GM13977 (cell line): ENCODE results near the gene GPER1.

Experiments
- DNase-seq: peaks from one replicate; pipeline ENCODE4 v3.0.0; 2012; ENCODE audit warnings: low spot score
- CTCF ChIP-seq: IDR thresholded peaks from 2 replicates; pipeline ENCODE4 v1.5.1; 2012; ENCODE audit warnings: mild to moderate bottlenecking, control low read depth; ENCODE audit not compliant: insufficient read depth; ENCODE audit errors: extremely low read depth, missing control alignments
- in situ Hi-C: fragments of 300-500 bp; cut with MboI; formaldehyde crosslinking; loops from one replicate; pipeline ENCODE4 v1.12.0; 2022; ENCODE audit warnings: low sequenced_read_pairs, low pct_unique_long_range_greater_than_20kb, mixed read lengths, inconsistent platforms; ENCODE audit not compliant: unreplicated experiment

The GPER1 gene

GRCh38 chr7:1081931-1082401, 5.9 kb upstream of the GPER1 start:
- TF ChIP-seq CTCF = no peak
- in situ Hi-C loops = loop anchor here (10.0 kb wide), 1 partner anchor 53 kb away; a partner anchor contains a TSS

GRCh38 chr7:1083729-1084657, 3.9 kb upstream of the GPER1 start:
- in situ Hi-C loops = loop anchor here (10.0 kb wide), 1 partner anchor 51 kb away; a partner anchor contains a TSS

More at GRCh38 chr7:1081931-1082401, 5.9 kb upstream of the GPER1 start:
- DNase-seq = no peak

GRCh38 chr7:1085266-1085665, 2.6 kb upstream of the GPER1 start:
- in situ Hi-C loops = loop anchor here (10.0 kb wide), 1 partner anchor 50 kb away; a partner anchor contains a TSS
- no peak for DNase-seq
- no peak for TF ChIP-seq CTCF

More at GRCh38 chr7:1083729-1084657, 3.9 kb upstream of the GPER1 start:
- TF ChIP-seq CTCF = no peak
- no peak for DNase-seq

GRCh38 chr7:1085910-1086421, 1.9 kb upstream of the GPER1 start:
- TF ChIP-seq CTCF = peak; percentile 1
- no peak for DNase-seq
- in situ Hi-C loops = loop anchor here (10.0 kb wide), 1 partner anchor 49 kb away; a partner anchor contains a TSS

GRCh38 chr7:1086588-1087464, 1.1 kb upstream of the GPER1 start:
- DNase-seq = peak; percentile 94
- in situ Hi-C loops = loop anchor here (10.0 kb wide), 1 partner anchor 48 kb away; a partner anchor contains a TSS

More at GRCh38 chr7:1086588-1087464, 1.1 kb upstream of the GPER1 start:
- peak; percentile 88 for TF ChIP-seq CTCF
